ENCODE data around the gene OMP.
"Not testable (repeated sequence)": the region's sequence is repeated elsewhere in the genome, so short reads cannot be mapped to it uniquely, and the experiment has no call there.

OMP gene

GRCh38 chr11:77084581-77085191, 18.0 kb upstream of the OMP start:
- in situ Hi-C loops (cut with MboI; ENCODE audit: low sequenced_read_pairs) = no loop called here

- in situ Hi-C loops (cut with MboI; ENCODE audit: low sequenced_read_pairs) = no loop called here
These were observed 17.0 kb upstream of the OMP start for GRCh38 chr11:77085652-77086051.

- in situ Hi-C loops (cut with MboI; ENCODE audit: low sequenced_read_pairs) = no loop called here
These were observed 15.8 kb upstream of the OMP start for GRCh38 chr11:77086521-77087472.

GRCh38 chr11:77087723-77088225, 14.9 kb upstream of the OMP start:
- in situ Hi-C loops (cut with MboI; ENCODE audit: low sequenced_read_pairs) = no loop called here

GRCh38 chr11:77088236-77089003, 14.2 kb upstream of the OMP start:
- in situ Hi-C loops (cut with MboI; ENCODE audit: low sequenced_read_pairs) = no loop called here

- in situ Hi-C loops (cut with MboI; ENCODE audit: low sequenced_read_pairs) = no loop called here
These were observed 13.6 kb upstream of the OMP start for GRCh38 chr11:77089004-77089545.

- in situ Hi-C loops (cut with MboI; ENCODE audit: low sequenced_read_pairs) = no loop called here
These were observed 12.6 kb upstream of the OMP start for GRCh38 chr11:77090046-77090372.

- in situ Hi-C loops (cut with MboI; ENCODE audit: low sequenced_read_pairs) = no loop called here
These were observed 12.1 kb upstream of the OMP start for GRCh38 chr11:77090373-77091111.

- in situ Hi-C loops (cut with MboI; ENCODE audit: low sequenced_read_pairs) = no loop called here
These were observed 11.3 kb upstream of the OMP start for GRCh38 chr11:77091146-77091940.

- in situ Hi-C loops (cut with MboI; ENCODE audit: low sequenced_read_pairs) = no loop called here
These were observed 10.3 kb upstream of the OMP start for GRCh38 chr11:77092382-77092781.

GRCh38 chr11:77093056-77093891, 9.4 kb upstream of the OMP start:
- in situ Hi-C loops (cut with MboI; ENCODE audit: low sequenced_read_pairs) = no loop called here

- in situ Hi-C loops (cut with MboI; ENCODE audit: low sequenced_read_pairs) = no loop called here
These were observed 8.4 kb upstream of the OMP start for GRCh38 chr11:77093987-77094840.

GRCh38 chr11:77094841-77095365, 7.7 kb upstream of the OMP start:
- in situ Hi-C loops (cut with MboI; ENCODE audit: low sequenced_read_pairs) = no loop called here

GRCh38 chr11:77095551-77096490, 6.8 kb upstream of the OMP start:
- in situ Hi-C loops (cut with MboI; ENCODE audit: low sequenced_read_pairs) = no loop called here

GRCh38 chr11:77096591-77097019, 6.0 kb upstream of the OMP start:
- in situ Hi-C loops (cut with MboI; ENCODE audit: low sequenced_read_pairs) = no loop called here

- in situ Hi-C loops (cut with MboI; ENCODE audit: low sequenced_read_pairs) = not testable (repeated sequence)
These were observed 5.5 kb upstream of the OMP start for GRCh38 chr11:77097180-77097579.
